K562 (cell line): ENCODE results near the gene BID.

Source experiments
- HDAC2 ChIP-seq: fragments of 450-650 bp; IDR thresholded peaks from 2 replicates; pipeline ENCODE4 v1.6.1; 2016; ENCODE audit warnings: mild to moderate bottlenecking
- NFE2L1 ChIP-seq: fragments of 450-650 bp; IDR thresholded peaks from 2 replicates; pipeline ENCODE4 v1.6.1; 2016; ENCODE audit warnings: missing genetic modification characterization, low read depth, mild to moderate bottlenecking, missing compliant biosample characterization, moderate library complexity, borderline replicate concordance
- POU5F1 ChIP-seq: fragments of 150-350 bp; IDR thresholded peaks from 2 replicates; pipeline ENCODE4 v1.6.1; 2014; ENCODE audit warnings: borderline replicate concordance, low read length, low read depth, mild to moderate bottlenecking; ENCODE audit not compliant: partially characterized antibody
- SMAD1 ChIP-seq: fragments of 150-350 bp; IDR thresholded peaks from 2 replicates; pipeline ENCODE4 v1.6.1; 2014; ENCODE audit warnings: low read length, low read depth; ENCODE audit not compliant: partially characterized antibody
- ZNF589 ChIP-seq: fragments of 200-800 bp; sonication (Bioruptor generic); IDR thresholded peaks from 2 replicates; pipeline ENCODE4 v1.6.1; 2016; ENCODE audit warnings: low read depth, missing genetic modification characterization, missing compliant biosample characterization
- TF ChIP-seq, protein P1 (sequence below): IDR thresholded peaks from 3 replicates; pipeline ENCODE4 v1.6.1; 2011; ENCODE audit warnings: borderline replicate concordance, mild to moderate bottlenecking, moderate library complexity; ENCODE audit not compliant: insufficient read length; ENCODE audit errors: extremely low read depth
- TF ChIP-seq, protein P2 (sequence below), 2 experiments: fragments of 450-650 bp; formaldehyde crosslinking in 1 of 2; IDR thresholded peaks; 2 replicates each; pipeline versions ENCODE4 v1.4.0 to v1.6.1; 2014 to 2020; ENCODE audit warnings: mild to moderate bottlenecking in 2 of 2, borderline replicate concordance in 1 of 2, low read depth in 1 of 2
- TF ChIP-seq, protein P3 (sequence below): fragments of 250-450 bp; sonication (Bioruptor Pico); IDR thresholded peaks from 2 replicates; pipeline ENCODE4 v1.4.0; 2020

DNA sequence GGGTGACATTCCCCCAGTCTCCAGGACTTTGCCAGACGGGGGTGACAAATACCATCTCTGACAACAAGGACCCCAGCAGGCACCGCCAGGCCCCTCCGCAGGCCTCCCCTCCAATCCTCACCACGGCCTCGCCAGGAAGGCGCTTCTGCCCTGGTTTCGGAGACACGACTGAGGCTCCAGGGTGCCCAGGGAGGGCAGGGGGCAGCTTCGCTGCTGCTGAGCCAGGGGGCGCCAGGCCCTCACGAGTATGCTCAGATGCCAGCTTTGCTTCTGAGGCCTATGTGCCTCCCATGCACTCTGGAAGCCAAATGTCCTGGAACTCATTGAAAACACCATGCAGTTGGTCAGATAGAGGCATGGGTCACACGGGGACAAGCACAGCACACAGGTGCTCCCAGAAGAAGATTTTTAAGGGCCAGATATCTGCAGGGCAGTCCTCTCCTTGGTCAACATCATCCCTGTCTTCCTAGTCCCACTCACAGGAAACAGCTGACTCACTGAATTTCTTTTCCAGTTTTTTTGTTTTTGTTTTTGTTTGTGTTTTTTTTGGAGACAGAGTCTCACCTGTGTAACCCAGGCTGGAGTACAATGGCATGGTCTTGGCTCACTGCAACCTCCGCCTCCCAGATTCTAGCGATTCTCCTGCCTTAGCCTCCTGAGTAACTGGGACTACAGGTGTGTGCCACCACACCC lies 19.9 kb downstream of the BID start:
- TF ChIP-seq HDAC2 (no peak), NFE2L1 (tag) (no peak), SMAD1 (no peak), ZNF589 (CRISPR knock-in tag) (no peak), POU5F1 (no peak)
- TF ChIP-seq, protein P1, sequence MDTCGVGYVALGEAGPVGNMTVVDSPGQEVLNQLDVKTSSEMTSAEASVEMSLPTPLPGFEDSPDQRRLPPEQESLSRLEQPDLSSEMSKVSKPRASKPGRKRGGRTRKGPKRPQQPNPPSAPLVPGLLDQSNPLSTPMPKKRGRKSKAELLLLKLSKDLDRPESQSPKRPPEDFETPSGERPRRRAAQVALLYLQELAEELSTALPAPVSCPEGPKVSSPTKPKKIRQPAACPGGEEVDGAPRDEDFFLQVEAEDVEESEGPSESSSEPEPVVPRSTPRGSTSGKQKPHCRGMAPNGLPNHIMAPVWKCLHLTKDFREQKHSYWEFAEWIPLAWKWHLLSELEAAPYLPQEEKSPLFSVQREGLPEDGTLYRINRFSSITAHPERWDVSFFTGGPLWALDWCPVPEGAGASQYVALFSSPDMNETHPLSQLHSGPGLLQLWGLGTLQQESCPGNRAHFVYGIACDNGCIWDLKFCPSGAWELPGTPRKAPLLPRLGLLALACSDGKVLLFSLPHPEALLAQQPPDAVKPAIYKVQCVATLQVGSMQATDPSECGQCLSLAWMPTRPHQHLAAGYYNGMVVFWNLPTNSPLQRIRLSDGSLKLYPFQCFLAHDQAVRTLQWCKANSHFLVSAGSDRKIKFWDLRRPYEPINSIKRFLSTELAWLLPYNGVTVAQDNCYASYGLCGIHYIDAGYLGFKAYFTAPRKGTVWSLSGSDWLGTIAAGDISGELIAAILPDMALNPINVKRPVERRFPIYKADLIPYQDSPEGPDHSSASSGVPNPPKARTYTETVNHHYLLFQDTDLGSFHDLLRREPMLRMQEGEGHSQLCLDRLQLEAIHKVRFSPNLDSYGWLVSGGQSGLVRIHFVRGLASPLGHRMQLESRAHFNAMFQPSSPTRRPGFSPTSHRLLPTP, result no peak
- TF ChIP-seq, protein P2, sequence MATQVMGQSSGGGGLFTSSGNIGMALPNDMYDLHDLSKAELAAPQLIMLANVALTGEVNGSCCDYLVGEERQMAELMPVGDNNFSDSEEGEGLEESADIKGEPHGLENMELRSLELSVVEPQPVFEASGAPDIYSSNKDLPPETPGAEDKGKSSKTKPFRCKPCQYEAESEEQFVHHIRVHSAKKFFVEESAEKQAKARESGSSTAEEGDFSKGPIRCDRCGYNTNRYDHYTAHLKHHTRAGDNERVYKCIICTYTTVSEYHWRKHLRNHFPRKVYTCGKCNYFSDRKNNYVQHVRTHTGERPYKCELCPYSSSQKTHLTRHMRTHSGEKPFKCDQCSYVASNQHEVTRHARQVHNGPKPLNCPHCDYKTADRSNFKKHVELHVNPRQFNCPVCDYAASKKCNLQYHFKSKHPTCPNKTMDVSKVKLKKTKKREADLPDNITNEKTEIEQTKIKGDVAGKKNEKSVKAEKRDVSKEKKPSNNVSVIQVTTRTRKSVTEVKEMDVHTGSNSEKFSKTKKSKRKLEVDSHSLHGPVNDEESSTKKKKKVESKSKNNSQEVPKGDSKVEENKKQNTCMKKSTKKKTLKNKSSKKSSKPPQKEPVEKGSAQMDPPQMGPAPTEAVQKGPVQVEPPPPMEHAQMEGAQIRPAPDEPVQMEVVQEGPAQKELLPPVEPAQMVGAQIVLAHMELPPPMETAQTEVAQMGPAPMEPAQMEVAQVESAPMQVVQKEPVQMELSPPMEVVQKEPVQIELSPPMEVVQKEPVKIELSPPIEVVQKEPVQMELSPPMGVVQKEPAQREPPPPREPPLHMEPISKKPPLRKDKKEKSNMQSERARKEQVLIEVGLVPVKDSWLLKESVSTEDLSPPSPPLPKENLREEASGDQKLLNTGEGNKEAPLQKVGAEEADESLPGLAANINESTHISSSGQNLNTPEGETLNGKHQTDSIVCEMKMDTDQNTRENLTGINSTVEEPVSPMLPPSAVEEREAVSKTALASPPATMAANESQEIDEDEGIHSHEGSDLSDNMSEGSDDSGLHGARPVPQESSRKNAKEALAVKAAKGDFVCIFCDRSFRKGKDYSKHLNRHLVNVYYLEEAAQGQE (IDR thresholded peaks at IDR 0.05; ENCODE audit: borderline replicate concordance), result 0 out of 2 replicates have a peak, but pooled peaks have one; percentile 8
- TF ChIP-seq, protein P2 (CRISPR knock-in tag; IDR thresholded peaks at IDR 0.05; ENCODE audit: low read depth), result no peak
- TF ChIP-seq, protein P3, sequence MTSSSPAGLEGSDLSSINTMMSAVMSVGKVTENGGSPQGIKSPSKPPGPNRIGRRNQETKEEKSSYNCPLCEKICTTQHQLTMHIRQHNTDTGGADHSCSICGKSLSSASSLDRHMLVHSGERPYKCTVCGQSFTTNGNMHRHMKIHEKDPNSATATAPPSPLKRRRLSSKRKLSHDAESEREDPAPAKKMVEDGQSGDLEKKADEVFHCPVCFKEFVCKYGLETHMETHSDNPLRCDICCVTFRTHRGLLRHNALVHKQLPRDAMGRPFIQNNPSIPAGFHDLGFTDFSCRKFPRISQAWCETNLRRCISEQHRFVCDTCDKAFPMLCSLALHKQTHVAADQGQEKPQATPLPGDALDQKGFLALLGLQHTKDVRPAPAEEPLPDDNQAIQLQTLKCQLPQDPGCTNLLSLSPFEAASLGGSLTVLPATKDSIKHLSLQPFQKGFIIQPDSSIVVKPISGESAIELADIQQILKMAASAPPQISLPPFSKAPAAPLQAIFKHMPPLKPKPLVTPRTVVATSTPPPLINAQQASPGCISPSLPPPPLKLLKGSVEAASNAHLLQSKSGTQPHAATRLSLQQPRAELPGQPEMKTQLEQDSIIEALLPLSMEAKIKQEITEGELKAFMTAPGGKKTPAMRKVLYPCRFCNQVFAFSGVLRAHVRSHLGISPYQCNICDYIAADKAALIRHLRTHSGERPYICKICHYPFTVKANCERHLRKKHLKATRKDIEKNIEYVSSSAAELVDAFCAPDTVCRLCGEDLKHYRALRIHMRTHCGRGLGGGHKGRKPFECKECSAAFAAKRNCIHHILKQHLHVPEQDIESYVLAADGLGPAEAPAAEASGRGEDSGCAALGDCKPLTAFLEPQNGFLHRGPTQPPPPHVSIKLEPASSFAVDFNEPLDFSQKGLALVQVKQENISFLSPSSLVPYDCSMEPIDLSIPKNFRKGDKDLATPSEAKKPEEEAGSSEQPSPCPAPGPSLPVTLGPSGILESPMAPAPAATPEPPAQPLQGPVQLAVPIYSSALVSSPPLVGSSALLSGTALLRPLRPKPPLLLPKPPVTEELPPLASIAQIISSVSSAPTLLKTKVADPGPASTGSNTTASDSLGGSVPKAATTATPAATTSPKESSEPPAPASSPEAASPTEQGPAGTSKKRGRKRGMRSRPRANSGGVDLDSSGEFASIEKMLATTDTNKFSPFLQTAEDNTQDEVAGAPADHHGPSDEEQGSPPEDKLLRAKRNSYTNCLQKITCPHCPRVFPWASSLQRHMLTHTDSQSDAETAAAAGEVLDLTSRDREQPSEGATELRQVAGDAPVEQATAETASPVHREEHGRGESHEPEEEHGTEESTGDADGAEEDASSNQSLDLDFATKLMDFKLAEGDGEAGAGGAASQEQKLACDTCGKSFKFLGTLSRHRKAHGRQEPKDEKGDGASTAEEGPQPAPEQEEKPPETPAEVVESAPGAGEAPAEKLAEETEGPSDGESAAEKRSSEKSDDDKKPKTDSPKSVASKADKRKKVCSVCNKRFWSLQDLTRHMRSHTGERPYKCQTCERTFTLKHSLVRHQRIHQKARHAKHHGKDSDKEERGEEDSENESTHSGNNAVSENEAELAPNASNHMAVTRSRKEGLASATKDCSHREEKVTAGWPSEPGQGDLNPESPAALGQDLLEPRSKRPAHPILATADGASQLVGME (CRISPR knock-in tag), result no peak
